ENCODE results near the gene JUND.

DNA sequence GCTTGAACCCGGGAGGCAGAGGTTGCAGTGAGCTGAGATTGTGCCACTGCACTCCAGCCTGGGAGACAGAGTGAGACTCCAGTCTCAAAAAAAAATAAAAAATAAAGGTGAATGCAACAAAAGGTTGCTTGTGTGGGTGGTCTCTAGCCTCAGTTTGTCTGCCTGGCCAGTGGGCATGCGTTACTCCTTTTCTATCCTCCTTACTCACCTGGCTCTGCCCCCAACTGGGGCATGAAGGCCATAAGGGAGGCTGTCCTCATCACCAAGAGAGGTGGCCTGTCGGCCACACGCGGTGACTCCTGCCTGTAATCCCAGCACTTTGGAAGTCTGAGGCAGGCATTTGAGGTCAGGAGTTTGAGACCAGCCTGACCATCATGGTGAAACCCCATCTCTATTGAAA is 1.9 kb upstream of the JUND start:
- TF ChIP-seq CTCF (IDR thresholded peaks at IDR 0.05) (no peak), POLR2A (IDR thresholded peaks at IDR 0.05) (no peak)
